ENCODE results near the gene PFKFB4. TPM values are rescaled to one million over a fixed set of nuclear protein-coding genes. Genes with fewer than 3 reads are reported as not detected.
"Not testable (repeated sequence)": the region's sequence is repeated elsewhere in the genome, so short reads cannot be mapped to it uniquely, and the experiment has no call there.

PFKFB4 gene
- total RNA-seq, 1 donor from 2014 or later, result 39.7 TPM

DNA sequence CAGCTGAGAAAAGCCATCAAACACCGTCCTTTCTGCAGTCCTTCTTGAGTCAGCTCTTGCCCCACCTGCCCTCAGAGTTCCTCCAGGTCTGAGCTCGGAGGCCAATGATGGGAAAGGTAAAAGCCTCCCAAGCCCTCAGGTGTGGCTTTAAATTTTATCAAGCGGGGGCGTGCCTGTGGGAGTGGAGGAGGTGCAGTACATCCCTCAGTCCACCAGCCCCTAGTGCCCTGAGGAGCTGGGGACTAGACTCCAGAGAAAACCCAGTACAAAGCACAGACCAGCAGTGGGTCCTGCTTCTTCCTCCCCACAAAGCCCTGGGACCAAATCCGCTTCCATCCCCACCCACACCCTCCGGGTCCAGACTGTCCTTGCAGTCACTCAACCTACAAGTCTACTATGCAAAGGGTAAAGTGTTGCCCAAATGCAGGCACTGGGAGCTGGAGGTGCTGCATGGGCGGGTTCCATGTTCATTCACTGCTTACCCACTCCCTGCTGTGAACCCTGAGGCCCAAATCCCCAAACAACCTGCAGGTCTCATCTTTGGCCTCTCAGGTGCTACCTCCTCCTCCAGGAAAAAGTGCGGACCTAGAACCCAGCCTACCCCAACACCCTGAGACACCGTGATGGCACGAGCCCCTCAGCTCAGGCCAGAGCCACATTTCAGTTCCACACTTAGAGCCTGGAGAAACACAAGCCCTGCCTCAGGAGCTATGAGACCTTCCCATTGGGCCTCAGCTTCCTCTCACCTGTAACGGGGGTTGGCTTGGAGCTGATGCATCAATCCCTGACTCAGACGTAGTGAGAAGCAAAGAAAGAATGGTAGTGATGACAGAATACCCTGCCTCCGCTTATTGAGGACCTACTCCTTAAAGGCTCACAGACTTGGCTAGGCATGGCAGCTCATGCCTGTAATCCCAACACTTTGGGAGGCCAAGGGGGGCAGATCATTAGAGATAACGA lies 2.4 kb downstream of the PFKFB4 start:
- Mint-ChIP-seq H3K4me1 (ENCODE audit: low read depth) (peaks cover 45% of the 10 kb centered on the region), H3K27ac (peak overlapping the region; percentile 90), H3K9me3 (ENCODE audit: low read depth) (no peaks in the 10 kb centered on the region), H3K4me3 (ENCODE audit: low read depth) (peak overlapping the region; percentile 87), H3K36me3 (ENCODE audit: insufficient read depth) (peaks cover 7% of the 10 kb centered on the region), H3K27me3 (no peaks in the 10 kb centered on the region)
- DNase-seq (ENCODE audit: low spot score, unreplicated experiment), result no peak
- TF ChIP-seq, protein P1, sequence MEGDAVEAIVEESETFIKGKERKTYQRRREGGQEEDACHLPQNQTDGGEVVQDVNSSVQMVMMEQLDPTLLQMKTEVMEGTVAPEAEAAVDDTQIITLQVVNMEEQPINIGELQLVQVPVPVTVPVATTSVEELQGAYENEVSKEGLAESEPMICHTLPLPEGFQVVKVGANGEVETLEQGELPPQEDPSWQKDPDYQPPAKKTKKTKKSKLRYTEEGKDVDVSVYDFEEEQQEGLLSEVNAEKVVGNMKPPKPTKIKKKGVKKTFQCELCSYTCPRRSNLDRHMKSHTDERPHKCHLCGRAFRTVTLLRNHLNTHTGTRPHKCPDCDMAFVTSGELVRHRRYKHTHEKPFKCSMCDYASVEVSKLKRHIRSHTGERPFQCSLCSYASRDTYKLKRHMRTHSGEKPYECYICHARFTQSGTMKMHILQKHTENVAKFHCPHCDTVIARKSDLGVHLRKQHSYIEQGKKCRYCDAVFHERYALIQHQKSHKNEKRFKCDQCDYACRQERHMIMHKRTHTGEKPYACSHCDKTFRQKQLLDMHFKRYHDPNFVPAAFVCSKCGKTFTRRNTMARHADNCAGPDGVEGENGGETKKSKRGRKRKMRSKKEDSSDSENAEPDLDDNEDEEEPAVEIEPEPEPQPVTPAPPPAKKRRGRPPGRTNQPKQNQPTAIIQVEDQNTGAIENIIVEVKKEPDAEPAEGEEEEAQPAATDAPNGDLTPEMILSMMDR (IDR thresholded peaks at IDR 0.05; ENCODE audit: unreplicated experiment), result no peak

DNA sequence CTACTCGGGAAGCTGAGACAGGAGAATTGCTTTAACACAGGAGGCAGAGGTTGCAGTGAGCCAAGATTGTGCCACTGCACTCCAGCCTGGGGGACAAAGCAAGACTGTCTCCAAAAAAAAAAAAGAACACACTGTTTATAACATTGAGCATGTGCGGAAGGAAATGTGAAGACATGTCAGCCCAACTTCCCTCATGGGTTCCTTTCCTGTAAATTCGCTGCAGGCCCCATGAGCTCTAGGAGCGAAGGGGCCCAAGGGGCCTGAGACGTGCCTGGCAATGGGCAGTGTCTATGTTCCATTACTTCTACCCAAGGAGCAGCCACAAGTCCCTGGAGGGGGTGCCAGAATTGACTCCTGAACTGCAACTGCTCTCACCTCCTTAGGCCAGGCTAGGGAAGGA lies 3.2 kb downstream of the PFKFB4 start:
- no peaks in the 10 kb centered on the region for H3K9me3 Mint-ChIP-seq (ENCODE audit: low read depth)
- no peaks in the 10 kb centered on the region for H3K27me3 Mint-ChIP-seq
- H3K4me3 Mint-ChIP-seq (ENCODE audit: low read depth), result peak overlapping the region; percentile 33
- TF ChIP-seq, protein P1 (IDR thresholded peaks at IDR 0.05; ENCODE audit: unreplicated experiment), result no peak
- DNase-seq (ENCODE audit: low spot score, unreplicated experiment), result no peak
- peak overlapping the region; percentile 90 for H3K27ac Mint-ChIP-seq
- H3K4me1 Mint-ChIP-seq (ENCODE audit: low read depth), result peaks cover 43% of the 10 kb centered on the region
- peaks cover 8% of the 10 kb centered on the region for H3K36me3 Mint-ChIP-seq (ENCODE audit: insufficient read depth)

- H3K4me1 Mint-ChIP-seq (ENCODE audit: low read depth), result peaks cover 41% of the 10 kb centered on the region
- peak overlapping the region; percentile 90 for H3K27ac Mint-ChIP-seq
- peak; percentile 37 for DNase-seq (ENCODE audit: low spot score, unreplicated experiment)
- TF ChIP-seq, protein P1 (IDR thresholded peaks at IDR 0.05; ENCODE audit: unreplicated experiment), result no peak
- H3K27me3 Mint-ChIP-seq, result no peaks in the 10 kb centered on the region
- peaks cover 13% of the 10 kb centered on the region for H3K36me3 Mint-ChIP-seq (ENCODE audit: insufficient read depth)
- H3K4me3 Mint-ChIP-seq (ENCODE audit: low read depth), result peak overlapping the region; percentile 17
- H3K9me3 Mint-ChIP-seq (ENCODE audit: low read depth), result no peaks in the 10 kb centered on the region
These were observed 4.3 kb downstream of the PFKFB4 start for GRCh38 chr3:48552111-48552951.

DNA sequence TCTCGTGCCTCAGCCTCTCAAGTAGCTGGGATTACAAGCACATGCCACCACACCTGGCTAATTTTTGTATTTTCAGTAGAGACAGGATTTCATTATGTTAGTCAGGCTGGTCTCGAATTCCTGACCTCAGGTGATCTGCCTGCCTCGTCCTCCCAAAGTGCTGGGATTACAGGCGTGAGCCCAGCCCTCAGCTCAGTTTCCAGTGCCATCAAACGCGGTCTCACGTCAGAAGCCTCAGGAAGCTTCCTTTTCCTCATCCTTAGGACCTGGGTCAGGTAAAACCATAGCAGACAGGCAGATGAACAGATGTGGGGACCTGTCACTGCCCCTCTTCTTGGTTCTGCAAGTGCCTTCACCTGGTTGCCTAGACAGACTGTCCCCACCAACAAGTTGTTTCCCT lies 5.0 kb downstream of the PFKFB4 start:
- H3K27me3 Mint-ChIP-seq; DNase-seq (ENCODE audit: low spot score, unreplicated experiment); H3K4me3 Mint-ChIP-seq (ENCODE audit: low read depth); H3K9me3 Mint-ChIP-seq (ENCODE audit: low read depth): not testable (repeated sequence)
- peaks cover 41% of the 10 kb centered on the region for H3K4me1 Mint-ChIP-seq (ENCODE audit: low read depth)
- peaks cover 17% of the 10 kb centered on the region for H3K36me3 Mint-ChIP-seq (ENCODE audit: insufficient read depth)
- H3K27ac Mint-ChIP-seq, result peak overlapping the region; percentile 90

- H3K27me3 Mint-ChIP-seq, result no peaks in the 10 kb centered on the region
- DNase-seq (ENCODE audit: low spot score, unreplicated experiment), result peak; percentile 74
- H3K4me3 Mint-ChIP-seq (ENCODE audit: low read depth), result no peak overlapping the region
- H3K36me3 Mint-ChIP-seq (ENCODE audit: insufficient read depth), result peaks cover 19% of the 10 kb centered on the region
- peak overlapping the region; percentile 78 for H3K27ac Mint-ChIP-seq
- H3K9me3 Mint-ChIP-seq (ENCODE audit: low read depth), result no peaks in the 10 kb centered on the region
- H3K4me1 Mint-ChIP-seq (ENCODE audit: low read depth), result peaks cover 25% of the 10 kb centered on the region
- TF ChIP-seq, protein P1 (IDR thresholded peaks at IDR 0.05; ENCODE audit: unreplicated experiment), result peak; percentile 87
These were observed 7.6 kb downstream of the PFKFB4 start for GRCh38 chr3:48548729-48549705.

All from progenitor cell of endocrine pancreas (in vitro differentiated cells).